GM12864 (cell line): ENCODE measurements around the gene PPP1R15B.

Experiments used
- DNase-seq: peaks from one replicate; pipeline ENCODE4 v3.0.0-alpha.2; 2011; ENCODE audit warnings: low read depth
- H3K4me3 ChIP-seq: 2 replicates; pipeline ENCODE4 v1.5.1; 2011; ENCODE audit warnings: mild to moderate bottlenecking, low read depth, low read length, control low read depth
- CTCF ChIP-seq: IDR thresholded peaks from 2 replicates; pipeline ENCODE4 v1.5.1; 2011; ENCODE audit warnings: low read depth, mild to moderate bottlenecking, moderate library complexity, low read length, control low read depth, inconsistent platforms; ENCODE audit errors: missing control alignments

Gene PPP1R15B

GRCh38 chr1:204363335-204364114 is 48.1 kb downstream of the PPP1R15B start:
- peak; percentile 99 for TF ChIP-seq CTCF
- DNase-seq: peak; percentile 42
- peak overlapping the region; percentile 42 for H3K4me3 ChIP-seq

- TF ChIP-seq CTCF: no peak
- H3K4me3 ChIP-seq: no peak overlapping the region
- DNase-seq: no peak
Measured at GRCh38 chr1:204362984-204363334, 48.7 kb downstream of the PPP1R15B start.

- no peak for TF ChIP-seq CTCF
- DNase-seq: no peak
- H3K4me3 ChIP-seq: no peak overlapping the region
Measured at GRCh38 chr1:204361781-204362180, 49.8 kb downstream of the PPP1R15B start.

- TF ChIP-seq CTCF: no peak
- DNase-seq: no peak
- H3K4me3 ChIP-seq: no peak overlapping the region
Measured at GRCh38 chr1:204361341-204361771, 50.3 kb downstream of the PPP1R15B start.

GRCh38 chr1:204360314-204360713 is 51.3 kb downstream of the PPP1R15B start:
- DNase-seq: no peak
- TF ChIP-seq CTCF: no peak

GRCh38 chr1:204359474-204360255 is 52.0 kb downstream of the PPP1R15B start, which contains the start of gene PLEKHA6:
TSS of gene PLEKHA6 (minus strand) at chr1:204359929. CDS start at chr1:204273727, 86,202 bp downstream.
- no peak for TF ChIP-seq CTCF
- no peak for DNase-seq
- no peak within 1 kb of the TSS for H3K4me3 ChIP-seq

More at GRCh38 chr1:204360314-204360713, 51.3 kb downstream of the PPP1R15B start:
- H3K4me3 ChIP-seq: no peak overlapping the region
